Fibroblast of the conjunctiva (primary cell): ENCODE results near the gene RORC.
"Not testable (repeated sequence)": the region's sequence is repeated elsewhere in the genome, so short reads cannot be mapped to it uniquely, and the experiment has no call there.

ENCODE experiments used
- DNase-seq: peaks from one replicate; pipeline ENCODE4 v3.0.0-alpha.2; 2010; ENCODE audit warnings: low read depth

Gene RORC

DNA sequence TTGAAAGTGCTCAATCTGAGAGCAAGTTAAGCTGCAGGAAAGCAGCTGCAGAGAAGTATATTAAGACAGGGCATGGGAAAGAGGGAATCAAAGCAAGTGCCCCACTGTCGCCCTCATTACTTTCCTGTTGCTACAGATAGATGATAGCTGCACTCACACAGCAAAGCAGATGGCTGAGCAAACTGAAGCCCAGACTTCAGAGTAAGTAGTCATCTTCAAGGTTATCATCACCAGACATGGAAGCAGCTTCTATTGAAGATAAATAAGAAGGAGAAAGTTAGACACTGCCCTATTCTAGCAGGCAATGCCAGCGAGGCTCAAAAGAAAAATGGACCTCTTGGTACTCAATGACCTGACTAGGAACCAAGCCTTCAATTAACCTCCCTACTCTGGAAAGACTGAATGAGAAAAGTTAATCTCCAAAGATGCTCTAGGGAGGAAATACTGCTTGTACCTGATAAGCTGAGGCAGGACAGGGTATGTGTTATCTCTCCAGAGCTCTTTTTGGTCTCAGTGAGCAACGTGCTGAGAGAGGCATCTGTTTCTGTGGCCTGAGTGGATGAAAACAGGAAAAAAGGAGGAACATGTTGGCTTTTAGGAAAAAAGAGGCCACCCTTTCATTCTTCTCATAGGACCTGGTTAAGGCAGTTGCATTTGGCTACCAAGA lies 57.2 kb downstream of the RORC start:
- no peak for DNase-seq

DNA sequence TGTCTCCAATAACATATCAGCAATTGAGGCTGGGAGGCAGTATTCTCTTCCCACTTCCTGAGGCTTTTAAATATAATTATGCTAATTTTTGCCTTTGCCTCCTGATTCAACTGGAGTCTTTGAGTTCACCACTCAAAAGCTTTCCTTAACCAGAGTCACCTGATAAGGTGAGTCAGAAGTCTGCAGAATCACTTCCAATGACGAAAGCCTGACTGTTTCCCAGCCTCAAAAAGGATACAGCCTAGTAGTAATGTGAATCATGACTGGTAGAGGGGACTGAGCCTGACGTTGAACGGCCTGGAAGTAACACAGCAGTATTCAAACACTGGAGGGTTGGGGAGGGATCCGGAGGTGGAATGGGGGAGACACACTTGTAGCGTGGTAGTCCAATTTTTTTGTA lies 57.9 kb downstream of the RORC start:
- no peak for DNase-seq

DNA sequence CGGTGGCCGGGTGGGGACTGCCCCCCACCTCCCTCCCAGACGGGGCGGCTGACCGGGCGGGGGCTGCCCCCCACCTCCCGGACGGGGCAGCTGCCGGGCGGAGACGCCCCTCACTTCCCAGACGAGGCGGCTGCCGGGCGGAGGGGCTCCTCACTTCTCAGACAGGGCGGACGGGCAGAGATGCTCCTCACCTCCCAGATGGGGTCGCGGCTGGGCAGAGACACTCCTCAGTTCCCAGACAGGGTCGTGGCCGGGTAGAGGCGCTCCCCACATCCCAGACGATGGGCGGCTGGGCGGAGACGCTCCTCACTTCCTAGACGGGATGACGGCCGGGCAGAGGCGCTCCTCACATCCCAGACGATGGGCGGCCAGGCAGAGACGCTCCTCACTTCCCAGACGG lies 62.3 kb downstream of the RORC start:
- not testable (repeated sequence) for DNase-seq

DNA sequence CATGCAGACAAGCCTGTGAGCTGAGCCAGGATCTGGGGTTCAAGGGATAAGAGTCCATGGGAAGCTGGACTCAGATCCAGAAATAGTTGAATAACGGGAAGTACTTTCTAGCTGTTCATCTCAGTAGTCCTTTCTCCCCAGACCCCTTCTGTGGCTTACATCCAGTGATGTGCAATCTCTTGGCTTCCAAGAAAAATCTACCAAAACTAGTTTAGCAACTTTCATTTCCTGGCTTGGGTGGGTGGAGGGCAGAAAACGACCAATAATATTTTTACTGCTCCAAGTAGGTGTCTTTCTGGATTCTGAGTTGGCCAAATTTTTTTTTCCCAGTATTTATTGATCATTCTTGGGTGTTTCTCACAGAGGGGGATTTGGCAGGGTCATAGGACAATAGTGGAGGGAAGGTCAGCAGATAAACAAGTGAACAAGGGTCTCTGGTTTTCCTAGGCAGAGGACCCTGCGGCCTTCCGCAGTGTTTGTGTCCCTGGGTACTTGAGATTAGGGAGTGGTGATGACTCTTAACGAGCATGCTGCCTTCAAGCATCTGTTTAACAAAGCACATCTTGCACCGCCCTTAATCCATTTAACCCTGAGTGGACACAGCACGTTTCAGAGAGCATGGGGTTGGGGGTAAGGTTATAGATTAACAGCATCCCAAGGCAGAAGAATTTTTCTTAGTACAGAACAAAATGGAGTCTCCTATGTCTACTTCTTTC lies 63.1 kb downstream of the RORC start:
- not testable (repeated sequence) for DNase-seq

DNA sequence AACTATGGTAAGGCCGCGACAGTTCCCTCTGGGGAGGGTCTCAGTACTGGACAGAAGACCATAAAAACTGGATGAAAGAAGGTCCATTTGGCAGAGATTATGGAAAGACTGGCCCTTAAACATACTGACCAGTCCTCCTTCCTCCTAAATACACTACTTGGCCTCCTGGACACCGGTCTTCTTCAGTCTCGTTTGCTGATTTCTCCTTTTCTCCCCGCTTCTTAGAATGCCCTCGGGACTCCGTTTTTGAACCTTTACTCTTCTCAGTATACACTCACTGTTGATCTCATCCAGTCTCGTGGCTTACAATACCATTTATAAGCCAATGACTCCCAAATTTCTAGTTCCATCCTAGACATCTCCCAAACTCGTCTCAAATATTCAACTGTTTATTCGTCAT lies 67.6 kb downstream of the RORC start:
- no peak for DNase-seq

DNA sequence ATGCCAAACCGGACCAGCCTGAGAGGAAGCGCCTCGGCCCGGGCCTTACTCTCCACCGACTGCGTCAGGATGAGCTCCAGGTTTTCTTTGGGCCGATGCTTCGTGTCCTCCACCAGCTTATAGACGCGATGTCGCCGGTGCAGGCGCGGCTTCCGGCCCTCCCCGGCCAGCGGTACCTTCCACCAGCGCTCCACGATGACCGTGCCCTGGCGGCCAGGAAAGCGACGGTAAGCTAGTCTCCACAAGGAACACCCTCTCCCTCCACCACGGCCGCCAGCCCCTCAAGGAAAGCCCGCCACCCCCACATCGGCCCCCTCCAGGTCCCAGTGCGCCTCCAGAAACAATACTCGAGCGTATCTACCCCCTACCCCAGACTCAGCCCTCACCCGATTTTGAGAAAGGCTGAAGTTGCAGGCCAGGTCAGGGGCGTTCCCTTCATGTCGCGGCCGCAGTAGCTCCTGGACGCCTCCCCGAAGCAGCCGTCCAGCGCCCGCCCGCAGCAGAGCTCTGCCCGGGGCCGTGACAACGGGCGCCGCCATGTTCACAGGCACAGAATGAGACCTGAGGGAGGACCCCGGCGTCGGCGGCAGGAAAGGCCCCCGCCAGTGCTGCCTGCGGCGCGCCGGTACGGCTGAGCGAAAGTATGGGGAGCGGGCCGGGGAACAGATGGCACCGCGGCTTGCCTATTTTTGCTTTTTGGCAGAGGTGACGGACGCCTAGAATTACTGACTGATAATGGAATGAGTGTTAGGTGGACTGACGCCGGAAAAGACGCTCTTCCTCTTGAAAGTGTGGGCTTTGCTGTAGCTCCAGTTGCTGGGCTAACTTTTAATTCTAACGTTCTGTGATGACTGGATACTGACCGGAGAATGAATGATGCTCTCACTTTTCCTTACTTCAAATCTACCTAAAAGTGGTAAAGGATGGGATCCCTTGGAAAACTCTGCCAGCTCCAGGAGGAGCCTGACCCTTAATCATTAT lies 68.4 kb downstream of the RORC start, which contains the start of gene MRPL9:
Gene MRPL9, minus strand, starts transcription at position 556 of the 981 bp plus-strand sequence. Its CDS starts 17 bp downstream, at position 539.
- DNase-seq, result peak; percentile 48

DNA sequence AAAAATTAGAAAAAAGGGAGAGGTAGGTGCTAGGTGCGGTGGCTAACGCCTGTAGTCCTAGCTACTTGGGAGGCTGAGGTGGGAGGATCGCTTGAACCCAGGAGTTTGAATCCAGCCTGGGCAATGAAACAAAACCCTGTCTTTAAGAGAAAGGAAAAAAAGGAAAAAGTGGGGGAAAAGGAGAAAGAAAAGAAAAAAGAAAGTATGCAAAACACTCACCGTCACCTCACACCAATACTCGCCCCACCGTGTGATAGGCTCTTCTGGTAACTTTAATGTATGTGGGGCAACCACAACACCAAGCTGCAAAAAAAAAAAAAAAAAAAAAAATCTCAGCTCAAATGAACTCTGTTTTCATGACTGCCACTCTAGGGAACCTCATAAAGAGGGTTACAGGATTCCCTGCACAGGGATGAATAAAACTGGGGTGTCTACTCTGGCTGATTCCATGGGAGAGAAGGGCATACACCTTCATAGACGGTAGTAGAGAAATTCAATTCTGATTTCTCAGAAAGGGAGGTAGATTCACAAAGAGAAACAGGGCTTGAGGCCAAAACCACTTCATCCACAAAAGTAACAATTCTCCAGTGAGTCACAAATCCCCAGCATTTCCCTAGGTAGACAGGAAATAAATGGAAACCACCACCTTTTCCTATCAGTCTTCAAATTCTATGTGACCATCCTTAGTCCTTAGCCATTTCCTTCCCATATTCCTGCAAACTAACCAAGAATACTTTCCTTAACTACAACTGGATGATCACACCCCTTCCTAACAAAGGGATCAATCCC lies 70.8 kb downstream of the RORC start:
- DNase-seq, result no peak

DNA sequence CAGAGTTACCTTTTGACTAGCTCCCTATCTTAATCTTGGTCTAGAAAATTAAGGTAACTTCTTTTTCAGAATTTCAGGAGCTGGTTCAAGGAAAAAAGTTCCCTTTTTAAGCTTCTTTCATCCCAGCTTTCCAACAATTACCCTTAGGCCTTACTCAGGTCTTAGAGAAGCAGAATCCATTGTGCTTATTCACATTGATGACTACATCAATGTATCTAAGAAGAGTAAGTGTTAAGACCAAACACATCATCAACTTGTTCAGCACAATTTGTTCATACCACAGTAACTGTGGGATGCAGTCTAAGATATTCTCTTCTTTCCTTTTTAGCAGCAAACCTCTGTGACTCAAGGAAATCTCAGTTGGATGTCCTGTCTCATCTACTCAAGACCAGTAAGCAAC lies 72.4 kb downstream of the RORC start:
- no peak for DNase-seq

DNA sequence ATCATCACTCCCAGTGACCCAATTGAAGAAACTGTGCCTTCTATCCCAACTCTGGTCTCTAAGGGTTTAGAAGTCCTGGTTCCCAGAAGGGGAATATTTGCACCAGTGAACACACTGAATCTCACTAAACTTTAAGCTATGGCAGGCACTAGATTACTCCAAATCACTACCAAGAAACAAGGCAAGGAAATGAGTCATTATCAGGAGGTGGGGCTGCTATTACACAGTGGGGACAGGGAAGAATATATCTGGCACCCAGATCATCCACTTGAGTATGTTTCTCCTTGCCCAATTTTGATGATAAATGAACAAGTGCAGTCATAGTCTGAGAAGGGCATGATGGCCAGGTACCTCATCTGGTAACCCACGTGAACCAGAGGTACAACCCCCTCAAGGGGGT lies 75.3 kb downstream of the RORC start:
- DNase-seq, result no peak
